ENCODE measurements around the gene DYRK3. TPM values are rescaled to one million over a fixed set of nuclear protein-coding genes. Genes with fewer than 3 reads are reported as not detected.

DYRK3 gene
- polyA plus RNA-seq, 2 donors = 0.77 to 1.3 TPM

DNA sequence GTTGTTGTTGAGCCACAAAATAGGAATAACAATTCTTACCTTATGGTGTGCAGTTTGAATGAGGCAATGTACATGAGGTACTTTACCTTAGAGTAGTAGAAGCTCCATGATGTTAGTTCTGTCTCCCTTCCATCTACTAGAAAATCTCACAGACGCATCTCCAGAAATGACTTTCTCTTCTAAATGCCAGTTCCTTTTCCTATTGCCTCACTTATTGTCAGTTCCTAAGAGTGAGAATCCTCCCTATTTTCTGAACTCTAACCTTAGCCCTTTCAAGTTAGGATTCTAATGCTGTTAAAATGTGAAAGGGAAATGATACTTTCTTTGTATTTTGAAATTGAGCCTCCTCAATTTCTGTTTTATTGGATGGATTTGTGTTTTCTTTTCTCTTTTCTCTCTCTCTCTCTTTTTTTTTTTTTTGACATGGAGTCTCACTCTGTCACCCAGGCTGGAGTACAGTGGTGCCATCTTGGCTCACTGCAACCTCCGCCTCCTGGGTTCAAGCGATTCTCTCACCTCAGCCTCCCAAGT is 30.8 kb downstream of the DYRK3 start:
- Histone ChIP-seq H3K27ac (ENCODE audit: low read depth in 2 of 2, low read length in 1 of 2) (no peak overlapping the region), H3K4me1 (ENCODE audit: control insufficient read depth in 2 of 2, insufficient read depth in 2 of 2, low read length in 1 of 2) (peaks cover 2 to 4% of the 10 kb centered on the region in 2 donors), H3K4me3 (ENCODE audit: low read depth in 1 of 2, low read length in 2 of 2) (no peak overlapping the region), H3K9me3 (ENCODE audit: control insufficient read depth in 2 of 2, insufficient read depth in 1 of 2, low read depth in 1 of 2, low read length in 1 of 2) (no peaks in the 10 kb centered on the region), H3K27me3 (ENCODE audit: control insufficient read depth in 1 of 2, insufficient read depth in 2 of 2, low read length in 2 of 2) (no peaks in the 10 kb centered on the region), H3K36me3 (ENCODE audit: control insufficient read depth in 2 of 2, insufficient read depth in 2 of 2, low read length in 1 of 2) (no peaks in the 10 kb centered on the region)
- 90 to 99% methylated on average over 3 of the region's 3 CpGs for WGBS, 2 donors

GRCh38 chr1:206666954-206667665 is 31.8 kb downstream of the DYRK3 start:
- Histone ChIP-seq H3K4me3 (ENCODE audit: low read depth in 1 of 2, low read length in 2 of 2) (no peak overlapping the region), H3K9me3 (ENCODE audit: control insufficient read depth in 2 of 2, insufficient read depth in 1 of 2, low read depth in 1 of 2, low read length in 1 of 2) (no peaks in the 10 kb centered on the region), H3K36me3 (ENCODE audit: control insufficient read depth in 2 of 2, insufficient read depth in 2 of 2, low read length in 1 of 2) (no peaks in the 10 kb centered on the region), H3K27me3 (ENCODE audit: control insufficient read depth in 1 of 2, insufficient read depth in 2 of 2, low read length in 2 of 2) (no peaks in the 10 kb centered on the region), H3K4me1 (ENCODE audit: control insufficient read depth in 2 of 2, insufficient read depth in 2 of 2, low read length in 1 of 2) (peaks cover 2 to 4% of the 10 kb centered on the region in 2 donors), H3K27ac (ENCODE audit: low read depth in 2 of 2, low read length in 1 of 2) (no peak overlapping the region)
- WGBS, 2 donors = 54 to 65% methylated on average over 5 of the region's 5 CpGs

DNA sequence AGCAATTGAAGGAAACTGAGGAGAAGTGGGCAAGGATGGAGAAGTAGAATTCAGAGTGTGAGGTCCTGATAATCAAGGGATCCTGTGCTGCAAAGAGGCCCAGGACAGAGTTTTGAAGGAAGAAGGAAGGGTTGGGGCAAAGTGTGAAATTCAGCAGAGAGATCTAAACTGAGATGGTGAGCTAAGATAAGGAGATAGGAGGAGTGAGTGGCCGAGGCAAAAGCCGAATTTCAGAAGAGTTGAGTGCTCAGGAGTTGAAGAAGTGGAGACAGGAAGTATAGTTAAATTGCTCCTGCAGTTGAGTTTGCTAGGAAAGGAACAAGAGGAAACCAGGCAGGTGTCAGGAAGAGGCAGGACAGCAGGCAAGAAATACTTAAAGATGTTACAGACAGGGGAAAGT is 33.0 kb downstream of the DYRK3 start:
- 64 to 68% methylated on average over 2 of the region's 2 CpGs for WGBS, 2 donors
- Histone ChIP-seq H3K4me3 (ENCODE audit: low read depth in 1 of 2, low read length in 2 of 2) (no peak overlapping the region), H3K9me3 (ENCODE audit: control insufficient read depth in 2 of 2, insufficient read depth in 1 of 2, low read depth in 1 of 2, low read length in 1 of 2) (no peaks in the 10 kb centered on the region), H3K4me1 (ENCODE audit: control insufficient read depth in 2 of 2, insufficient read depth in 2 of 2, low read length in 1 of 2) (peaks cover 2 to 4% of the 10 kb centered on the region in 2 donors), H3K27ac (ENCODE audit: low read depth in 2 of 2, low read length in 1 of 2) (no peak overlapping the region), H3K36me3 (ENCODE audit: control insufficient read depth in 2 of 2, insufficient read depth in 2 of 2, low read length in 1 of 2) (no peaks in the 10 kb centered on the region), H3K27me3 (ENCODE audit: control insufficient read depth in 1 of 2, insufficient read depth in 2 of 2, low read length in 2 of 2) (no peaks in the 10 kb centered on the region)

GRCh38 chr1:206668874-206669410 is 33.6 kb downstream of the DYRK3 start:
- WGBS, 2 donors = 87 to 92% methylated on average over 6 of the region's 6 CpGs
- Histone ChIP-seq H3K27me3 (ENCODE audit: control insufficient read depth in 1 of 2, insufficient read depth in 2 of 2, low read length in 2 of 2) (no peaks in the 10 kb centered on the region), H3K36me3 (ENCODE audit: control insufficient read depth in 2 of 2, insufficient read depth in 2 of 2, low read length in 1 of 2) (no peaks in the 10 kb centered on the region), H3K4me3 (ENCODE audit: low read depth in 1 of 2, low read length in 2 of 2) (no peak overlapping the region), H3K4me1 (ENCODE audit: control insufficient read depth in 2 of 2, insufficient read depth in 2 of 2, low read length in 1 of 2) (peaks cover 0 to 2% of the 10 kb centered on the region in 2 donors), H3K27ac (ENCODE audit: low read depth in 2 of 2, low read length in 1 of 2) (no peak overlapping the region), H3K9me3 (ENCODE audit: control insufficient read depth in 2 of 2, insufficient read depth in 1 of 2, low read depth in 1 of 2, low read length in 1 of 2) (no peaks in the 10 kb centered on the region)

DNA sequence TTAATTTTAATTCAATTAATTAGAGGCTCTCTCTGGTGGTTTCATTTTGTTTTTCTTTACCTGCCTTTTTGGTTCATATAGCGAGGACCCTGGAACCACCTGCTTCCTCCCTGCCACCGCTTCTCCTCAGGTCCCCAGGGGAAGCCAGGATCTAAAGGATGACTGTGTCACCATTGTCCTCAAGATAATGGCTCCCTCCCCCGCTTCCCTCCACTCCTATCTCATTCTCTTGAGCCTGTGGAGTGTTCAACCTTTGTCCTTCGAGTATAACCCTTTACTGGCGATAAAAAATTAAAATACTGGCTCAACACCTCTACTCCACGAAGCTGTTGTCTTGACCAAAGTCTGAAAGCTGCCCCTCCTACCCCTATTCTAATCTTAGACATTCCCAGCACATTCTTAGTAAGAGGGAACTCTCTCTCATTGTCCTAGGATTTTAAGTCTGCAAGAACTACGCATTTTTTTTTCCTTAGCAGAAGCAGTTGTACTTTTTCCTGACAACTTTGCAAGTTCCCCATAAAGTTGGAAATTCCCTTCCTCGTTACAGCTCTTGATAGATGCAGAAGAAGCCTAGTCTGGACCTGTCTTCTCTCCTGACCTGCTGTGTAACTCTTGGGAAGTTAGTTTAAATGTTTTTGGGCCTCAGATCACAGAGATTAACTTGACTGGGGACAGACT is 36.8 kb downstream of the DYRK3 start:
- H3K4me1 ChIP-seq (ENCODE audit: control insufficient read depth in 2 of 2, insufficient read depth in 2 of 2, low read length in 1 of 2) = peaks cover 4 to 8% of the 10 kb centered on the region in 2 donors
- H3K9me3 ChIP-seq (ENCODE audit: control insufficient read depth in 2 of 2, insufficient read depth in 1 of 2, low read depth in 1 of 2, low read length in 1 of 2) = no peaks in the 10 kb centered on the region
- H3K4me3 ChIP-seq (ENCODE audit: low read depth in 1 of 2, low read length in 2 of 2) = no peak overlapping the region
- H3K36me3 ChIP-seq (ENCODE audit: control insufficient read depth in 2 of 2, insufficient read depth in 2 of 2, low read length in 1 of 2) = no peaks in the 10 kb centered on the region
- H3K27me3 ChIP-seq (ENCODE audit: control insufficient read depth in 1 of 2, insufficient read depth in 2 of 2, low read length in 2 of 2) = no peaks in the 10 kb centered on the region
- no peak overlapping the region for H3K27ac ChIP-seq (ENCODE audit: low read depth in 2 of 2, low read length in 1 of 2)
- WGBS, 2 donors = 41 to 42% methylated on average over 8 of the region's 8 CpGs

GRCh38 chr1:206672844-206673758 is 37.8 kb downstream of the DYRK3 start:
- H3K9me3 ChIP-seq (ENCODE audit: control insufficient read depth in 2 of 2, insufficient read depth in 1 of 2, low read depth in 1 of 2, low read length in 1 of 2) = no peaks in the 10 kb centered on the region
- peak overlapping the region; percentile 38 to 63 for H3K27ac ChIP-seq (ENCODE audit: low read depth in 2 of 2, low read length in 1 of 2)
- no peaks in the 10 kb centered on the region for H3K36me3 ChIP-seq (ENCODE audit: control insufficient read depth in 2 of 2, insufficient read depth in 2 of 2, low read length in 1 of 2)
- peaks cover 4 to 8% of the 10 kb centered on the region in 2 donors for H3K4me1 ChIP-seq (ENCODE audit: control insufficient read depth in 2 of 2, insufficient read depth in 2 of 2, low read length in 1 of 2)
- no peak overlapping the region for H3K4me3 ChIP-seq (ENCODE audit: low read depth in 1 of 2, low read length in 2 of 2)
- 51 to 57% methylated on average over 6 of the region's 6 CpGs for WGBS, 2 donors
- H3K27me3 ChIP-seq (ENCODE audit: control insufficient read depth in 1 of 2, insufficient read depth in 2 of 2, low read length in 2 of 2) = no peaks in the 10 kb centered on the region

DNA sequence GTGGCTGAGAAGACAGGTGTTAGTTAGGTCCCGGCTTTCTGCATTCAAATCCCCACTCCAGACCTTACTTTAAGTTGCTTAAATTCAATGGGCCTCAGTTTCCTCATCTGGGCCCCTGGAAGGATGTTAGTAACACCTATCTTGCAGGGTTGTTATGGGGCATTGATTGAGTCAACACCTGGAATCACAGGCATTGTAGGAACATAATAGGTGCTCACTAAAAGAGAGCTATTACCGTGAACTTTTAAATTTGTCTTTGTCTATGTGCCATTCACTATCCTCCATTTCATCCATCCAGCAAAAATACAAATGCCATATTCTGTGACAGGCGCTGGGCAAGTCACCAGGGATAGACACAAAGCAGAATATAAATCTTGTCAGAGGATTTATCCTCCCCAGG is 38.9 kb downstream of the DYRK3 start:
- Histone ChIP-seq H3K27me3 (ENCODE audit: control insufficient read depth in 1 of 2, insufficient read depth in 2 of 2, low read length in 2 of 2) (no peaks in the 10 kb centered on the region), H3K4me1 (ENCODE audit: control insufficient read depth in 2 of 2, insufficient read depth in 2 of 2, low read length in 1 of 2) (peaks cover 4 to 8% of the 10 kb centered on the region in 2 donors), H3K4me3 (ENCODE audit: low read depth in 1 of 2, low read length in 2 of 2) (no peak overlapping the region), H3K9me3 (ENCODE audit: control insufficient read depth in 2 of 2, insufficient read depth in 1 of 2, low read depth in 1 of 2, low read length in 1 of 2) (no peaks in the 10 kb centered on the region), H3K27ac (ENCODE audit: low read depth in 2 of 2, low read length in 1 of 2) (peak overlapping the region; percentile 47 to 82), H3K36me3 (ENCODE audit: control insufficient read depth in 2 of 2, insufficient read depth in 2 of 2, low read length in 1 of 2) (no peaks in the 10 kb centered on the region)
- WGBS, 2 donors = 73 to 80% methylated on average over 3 of the region's 3 CpGs

- H3K4me1 ChIP-seq (ENCODE audit: control insufficient read depth in 2 of 2, insufficient read depth in 2 of 2, low read length in 1 of 2) = peaks cover 4 to 8% of the 10 kb centered on the region in 2 donors
- no peak overlapping the region for H3K4me3 ChIP-seq (ENCODE audit: low read depth in 1 of 2, low read length in 2 of 2)
- H3K27ac ChIP-seq (ENCODE audit: low read depth in 2 of 2, low read length in 1 of 2) = peak overlapping the region; percentile 82 to 92
- H3K36me3 ChIP-seq (ENCODE audit: control insufficient read depth in 2 of 2, insufficient read depth in 2 of 2, low read length in 1 of 2) = no peaks in the 10 kb centered on the region
- H3K27me3 ChIP-seq (ENCODE audit: control insufficient read depth in 1 of 2, insufficient read depth in 2 of 2, low read length in 2 of 2) = no peaks in the 10 kb centered on the region
- WGBS, 2 donors = 22 to 27% methylated on average over 1 of the region's 1 CpG
- no peaks in the 10 kb centered on the region for H3K9me3 ChIP-seq (ENCODE audit: control insufficient read depth in 2 of 2, insufficient read depth in 1 of 2, low read depth in 1 of 2, low read length in 1 of 2)
Observed at GRCh38 chr1:206674745-206675175, 39.4 kb downstream of the DYRK3 start.

GRCh38 chr1:206676499-206676898 is 41.2 kb downstream of the DYRK3 start:
- Histone ChIP-seq H3K4me1 (ENCODE audit: control insufficient read depth in 2 of 2, insufficient read depth in 2 of 2, low read length in 1 of 2) (peaks cover 4 to 8% of the 10 kb centered on the region in 2 donors), H3K27ac (ENCODE audit: low read depth in 2 of 2, low read length in 1 of 2) (no peak overlapping the region), H3K27me3 (ENCODE audit: control insufficient read depth in 1 of 2, insufficient read depth in 2 of 2, low read length in 2 of 2) (no peaks in the 10 kb centered on the region), H3K4me3 (ENCODE audit: low read depth in 1 of 2, low read length in 2 of 2) (no peak overlapping the region), H3K36me3 (ENCODE audit: control insufficient read depth in 2 of 2, insufficient read depth in 2 of 2, low read length in 1 of 2) (no peaks in the 10 kb centered on the region), H3K9me3 (ENCODE audit: control insufficient read depth in 2 of 2, insufficient read depth in 1 of 2, low read depth in 1 of 2, low read length in 1 of 2) (no peaks in the 10 kb centered on the region)
- 86 to 93% methylated on average over 2 of the region's 2 CpGs for WGBS, 2 donors

Measured in esophagus (tissue), 2 donors.